Adrenal gland (tissue), 12 donors: ENCODE data around the gene CASP9. TPM values are rescaled to one million over a fixed set of nuclear protein-coding genes. Genes with fewer than 3 reads are reported as not detected.
"Not testable (repeated sequence)": the region's sequence is repeated elsewhere in the genome, so short reads cannot be mapped to it uniquely, and the experiment has no call there.

Experiments used
- DNase-seq, 7 donors: peaks; one replicate each; pipeline ENCODE4 v3.0.0-alpha.2; 2019 to 2020
- H3K27ac ChIP-seq, 5 donors: fragments of 200-600 bp; sonication (generic) in 4 of 5; 1 replicate in 3 of 5; 2 replicates in 2 of 5; pipeline versions ENCODE4 v1.5.1 to v1.8.0; 2016 to 2020; ENCODE audit warnings: mild to moderate bottlenecking in 1 of 5
- H3K27me3 ChIP-seq: fragments of 200-600 bp; 2 replicates; pipeline ENCODE4 v1.8.0; 2021
- H3K36me3 ChIP-seq, 2 donors: fragments of 200-600 bp; replicated peaks in 1 of 2; 1 replicate in 1 of 2; 2 replicates in 1 of 2; pipeline versions ENCODE4 v1.5.1 to v1.8.0; 2018 to 2022
- H3K4me1 ChIP-seq, 2 donors: fragments of 200-600 bp; replicated peaks in 1 of 2; 1 replicate in 1 of 2; 2 replicates in 1 of 2; pipeline versions ENCODE4 v1.5.1 to v1.8.0; 2018 to 2021
- H3K4me3 ChIP-seq, 4 donors: fragments of 200-600 bp; sonication (generic) in 3 of 4; one replicate each; pipeline ENCODE4 v1.5.1; 2016 to 2018
- H3K9me3 ChIP-seq, 3 donors: fragments of 200-600 bp; sonication (generic) in 1 of 3; replicated peaks in 1 of 3; 1 replicate in 2 of 3; 2 replicates in 1 of 3; pipeline versions ENCODE4 v1.5.1 to v1.8.0; 2016 to 2021
- CTCF ChIP-seq, 6 experiments: fragments of 450-650 bp in 4 of 6; fragments of 200-600 bp in 2 of 6; sonication (generic) in 1 of 6; IDR thresholded peaks; 1 replicate in 5 of 6; 2 replicates in 1 of 6; pipeline versions ENCODE4 v1.5.1 to v1.8.0; 2016 to 2021; ENCODE audit warnings: antibody characterized with exemption in 6 of 6, mild to moderate bottlenecking in 2 of 6, moderate library complexity in 1 of 6
- POLR2A ChIP-seq, 2 donors: fragments of 450-650 bp; IDR thresholded peaks; one replicate each; pipeline ENCODE4 v1.6.1; 2017; ENCODE audit warnings: antibody characterized with exemption in 2 of 2, mild to moderate bottlenecking in 2 of 2, moderate library complexity in 1 of 2
- WGBS, 4 donors: extraction: QIAGEN DNeasy Blood & Tissue Kit in 2 of 4; methylation state at CpG; one replicate each; pipeline versions ENCODE4 v1.1.5 to v1.1.7; 2013 to 2017; 5-methylcytosine and 5-hydroxymethylcytosine counted together
- intact Hi-C, 2 donors: fragments of 100-400 bp; cut with DNase I; formaldehyde crosslinking; loops; one replicate each; pipeline versions ENCODE4 v1.14.1 to v1.15.0; 2022 to 2023
- polyA plus RNA-seq, 3 donors: library from polyadenylated mRNA; stranded (reverse); fragments of 200-250 nt in 2 of 3; fragments of 350-450 nt in 1 of 3; fragmentation: Illumina TruSeq in 1 of 3; extraction: RNeasy Lipid Tissue Mini Kit (QIAGEN cat#74804) in 1 of 3; gene quantifications; one replicate each; pipeline ENCODE4 v1.2.3, GENCODE V29; 2013 to 2014
- total RNA-seq, 9 donors: library from RNA; depleted of rRNA in 4 of 9; stranded (reverse); fragments of >200 nt in 4 of 9; fragments of 120-200 nt in 1 of 9; fragmentation: NEBNext Ultra II Directional in 1 of 9; extraction: Animal tissue kit (Norgen Biotek cat#: 25700) in 1 of 9; gene quantifications; one replicate each; pipeline versions ENCODE4 v1.1.0 to v1.2.4, GENCODE V29; 2013 to 2023
- donor health status: healthy with polysubstance abuse.
- donor health status: Bipolar disorder and iron deficiency.
- donor health status: DM: yes; HTN: yes; CAD: no.
- donor health status: DM: no; HTN: no; CAD: no.
- donor health status: DM: no; HTN: no; CAD: no.
- donor health status: DM: yes; HTN: yes; CAD: no.

CASP9 gene
- total and polyA plus RNA-seq, 12 donors = 16.1 to 132 (median 28.3) TPM

GRCh38 chr1:15500184-15501178 lies 23.5 kb downstream of the CASP9 start:
- H3K4me1 ChIP-seq = no peaks in the 10 kb centered on the region
- intact Hi-C loops = loop anchor here (5.0 kb wide), 2 partner anchors 173 to 178 kb away; no protein-coding TSS in a partner anchor

GRCh38 chr1:15493869-15494390 lies 30.1 kb downstream of the CASP9 start:
- H3K9me3 ChIP-seq = no peaks in the 10 kb centered on the region
- H3K36me3 ChIP-seq = peaks cover 0 to 24% of the 10 kb centered on the region in 2 donors
- DNase-seq = no peak
- no peaks in the 10 kb centered on the region for H3K27me3 ChIP-seq
- 90 to 96% (median 93%) methylated on average over 4 to 9 of the region's 9 CpGs for WGBS, 4 donors
- intact Hi-C loops = no loop called here
- no peak overlapping the region for H3K27ac ChIP-seq
- no peak for TF ChIP-seq CTCF (IDR thresholded peaks at IDR 0.05)
- no peak for TF ChIP-seq POLR2A (IDR thresholded peaks at IDR 0.05)
- no peaks in the 10 kb centered on the region for H3K4me1 ChIP-seq
- H3K4me3 ChIP-seq = no peak overlapping the region

More at GRCh38 chr1:15500184-15501178, 23.5 kb downstream of the CASP9 start:
- no peaks in the 10 kb centered on the region for H3K27me3 ChIP-seq
- WGBS, 4 donors = 80 to 82% (median 81%) methylated on average over 19 of the region's 19 CpGs
- peaks cover 0 to 13% of the 10 kb centered on the region in 2 donors for H3K36me3 ChIP-seq
- H3K27ac ChIP-seq = no peak overlapping the region
- TF ChIP-seq POLR2A (IDR thresholded peaks at IDR 0.05) (no peak), CTCF (IDR thresholded peaks at IDR 0.05) (no peak)
- H3K9me3 ChIP-seq = no peaks in the 10 kb centered on the region
- no peak for DNase-seq
- H3K4me3 ChIP-seq = no peak overlapping the region

GRCh38 chr1:15492596-15492995 lies 31.4 kb downstream of the CASP9 start:
- WGBS, 4 donors = 77 to 86% (median 82%) methylated on average over 5 of the region's 5 CpGs
- Histone ChIP-seq H3K36me3 (peaks cover 0 to 24% of the 10 kb centered on the region in 2 donors), H3K27ac (no peak overlapping the region), H3K27me3 (no peaks in the 10 kb centered on the region), H3K4me1 (no peaks in the 10 kb centered on the region), H3K4me3 (no peak overlapping the region), H3K9me3 (no peaks in the 10 kb centered on the region)
- TF ChIP-seq CTCF (IDR thresholded peaks at IDR 0.05) (no peak), POLR2A (IDR thresholded peaks at IDR 0.05) (no peak)
- no peak for DNase-seq
- intact Hi-C loops = no loop called here

GRCh38 chr1:15491010-15491409 lies 33.0 kb downstream of the CASP9 start:
- H3K9me3 ChIP-seq, DNase-seq, intact Hi-C loops, H3K27me3 ChIP-seq, H3K4me3 ChIP-seq, H3K27ac ChIP-seq, H3K4me1 ChIP-seq: not testable (repeated sequence)
- WGBS, 4 donors = 86 to 96% (median 88%) methylated on average over 4 of the region's 4 CpGs
- peaks cover 0 to 24% of the 10 kb centered on the region in 2 donors for H3K36me3 ChIP-seq
